ENCODE results near the gene SPN.
A peak's percentile ranks its signal among the peaks of the same experiment; 100 is the strongest.
"Not testable (repeated sequence)": the region's sequence is repeated elsewhere in the genome, so short reads cannot be mapped to it uniquely, and the experiment has no call there.

SPN gene

DNA sequence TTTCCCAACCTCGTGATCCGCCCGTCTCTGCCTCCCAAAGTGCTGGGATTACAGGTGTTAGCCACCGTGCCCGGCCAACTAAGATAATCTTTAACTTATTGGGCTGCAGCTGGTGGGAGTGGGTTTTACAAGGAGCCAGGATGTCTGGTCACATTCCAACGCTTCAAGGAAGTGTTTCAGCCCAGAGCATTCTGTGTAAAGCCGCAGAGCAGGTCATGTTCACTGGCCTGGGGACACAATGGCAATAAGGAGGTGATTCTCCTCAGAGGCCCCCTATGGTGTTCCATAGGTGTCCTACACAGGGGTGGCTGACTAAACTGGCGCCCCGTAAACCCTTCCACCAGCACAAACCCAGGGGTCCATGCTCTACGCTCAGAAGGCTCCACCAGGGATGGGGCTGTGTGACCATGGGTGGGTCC is 17.1 kb downstream of the SPN start:
- no peak for DNase-seq (ENCODE audit: extremely low read depth, low read depth)
- peak overlapping the region; percentile 46 for H3K4me3 ChIP-seq (replicated peaks; ENCODE audit: low read depth, low read length)
- TF ChIP-seq, protein P1, sequence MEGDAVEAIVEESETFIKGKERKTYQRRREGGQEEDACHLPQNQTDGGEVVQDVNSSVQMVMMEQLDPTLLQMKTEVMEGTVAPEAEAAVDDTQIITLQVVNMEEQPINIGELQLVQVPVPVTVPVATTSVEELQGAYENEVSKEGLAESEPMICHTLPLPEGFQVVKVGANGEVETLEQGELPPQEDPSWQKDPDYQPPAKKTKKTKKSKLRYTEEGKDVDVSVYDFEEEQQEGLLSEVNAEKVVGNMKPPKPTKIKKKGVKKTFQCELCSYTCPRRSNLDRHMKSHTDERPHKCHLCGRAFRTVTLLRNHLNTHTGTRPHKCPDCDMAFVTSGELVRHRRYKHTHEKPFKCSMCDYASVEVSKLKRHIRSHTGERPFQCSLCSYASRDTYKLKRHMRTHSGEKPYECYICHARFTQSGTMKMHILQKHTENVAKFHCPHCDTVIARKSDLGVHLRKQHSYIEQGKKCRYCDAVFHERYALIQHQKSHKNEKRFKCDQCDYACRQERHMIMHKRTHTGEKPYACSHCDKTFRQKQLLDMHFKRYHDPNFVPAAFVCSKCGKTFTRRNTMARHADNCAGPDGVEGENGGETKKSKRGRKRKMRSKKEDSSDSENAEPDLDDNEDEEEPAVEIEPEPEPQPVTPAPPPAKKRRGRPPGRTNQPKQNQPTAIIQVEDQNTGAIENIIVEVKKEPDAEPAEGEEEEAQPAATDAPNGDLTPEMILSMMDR (IDR thresholded peaks at IDR 0.05; ENCODE audit: low read depth, low read length, missing control alignments), result no peak

DNA sequence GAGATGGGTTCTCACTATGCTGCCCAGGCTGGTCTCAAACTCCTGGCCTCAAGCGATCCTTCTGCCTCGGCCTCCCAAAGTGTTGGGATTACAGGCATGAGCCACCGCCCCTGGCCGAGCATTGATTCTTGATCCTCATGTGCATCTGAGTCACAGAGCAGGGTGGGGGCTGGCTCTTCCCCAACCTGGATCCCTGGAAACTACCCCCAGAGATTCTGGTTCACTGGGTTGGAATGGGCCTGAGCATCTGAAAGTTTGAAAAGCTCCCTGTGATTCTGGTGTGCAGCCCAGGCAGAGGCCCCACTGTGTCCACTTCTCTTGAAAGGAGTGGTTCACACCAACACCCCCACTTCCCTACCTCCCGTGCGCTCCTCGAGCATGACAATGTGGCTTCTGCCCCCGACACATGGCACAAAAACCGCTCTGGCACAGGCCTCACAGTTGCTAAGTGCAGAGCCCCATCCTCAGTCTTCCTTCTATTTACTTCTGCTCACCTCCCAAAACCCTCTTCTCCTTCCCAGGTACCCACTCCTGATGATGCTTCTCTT is 20.6 kb downstream of the SPN start:
- no peak overlapping the region for H3K4me3 ChIP-seq (replicated peaks; ENCODE audit: low read depth, low read length)
- TF ChIP-seq, protein P1 (IDR thresholded peaks at IDR 0.05; ENCODE audit: low read depth, low read length, missing control alignments), result no peak
- no peak for DNase-seq (ENCODE audit: extremely low read depth, low read depth)

DNA sequence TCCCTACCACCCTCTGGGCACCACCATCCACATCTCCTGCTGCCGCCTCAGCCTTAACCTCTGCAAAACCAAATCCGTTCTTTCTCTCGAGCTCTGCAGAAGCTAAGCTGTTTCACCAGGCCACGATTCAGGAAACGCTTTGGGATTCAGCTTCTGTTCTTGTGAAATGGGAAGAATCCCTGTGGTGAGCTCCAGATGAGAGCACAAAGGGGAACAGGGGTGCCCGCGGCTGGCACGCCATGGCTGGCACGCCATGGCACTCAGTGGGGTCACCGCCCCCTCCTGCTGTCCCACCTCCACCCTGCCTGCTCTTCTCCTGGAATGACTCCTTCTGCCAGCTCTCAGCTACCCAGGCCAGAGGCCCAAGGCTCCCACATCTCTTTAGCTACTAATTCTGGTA is 21.6 kb downstream of the SPN start:
- TF ChIP-seq, protein P1 (IDR thresholded peaks at IDR 0.05; ENCODE audit: low read depth, low read length, missing control alignments), result no peak
- no peak for DNase-seq (ENCODE audit: extremely low read depth, low read depth)
- H3K4me3 ChIP-seq (replicated peaks; ENCODE audit: low read depth, low read length), result no peak overlapping the region

DNA sequence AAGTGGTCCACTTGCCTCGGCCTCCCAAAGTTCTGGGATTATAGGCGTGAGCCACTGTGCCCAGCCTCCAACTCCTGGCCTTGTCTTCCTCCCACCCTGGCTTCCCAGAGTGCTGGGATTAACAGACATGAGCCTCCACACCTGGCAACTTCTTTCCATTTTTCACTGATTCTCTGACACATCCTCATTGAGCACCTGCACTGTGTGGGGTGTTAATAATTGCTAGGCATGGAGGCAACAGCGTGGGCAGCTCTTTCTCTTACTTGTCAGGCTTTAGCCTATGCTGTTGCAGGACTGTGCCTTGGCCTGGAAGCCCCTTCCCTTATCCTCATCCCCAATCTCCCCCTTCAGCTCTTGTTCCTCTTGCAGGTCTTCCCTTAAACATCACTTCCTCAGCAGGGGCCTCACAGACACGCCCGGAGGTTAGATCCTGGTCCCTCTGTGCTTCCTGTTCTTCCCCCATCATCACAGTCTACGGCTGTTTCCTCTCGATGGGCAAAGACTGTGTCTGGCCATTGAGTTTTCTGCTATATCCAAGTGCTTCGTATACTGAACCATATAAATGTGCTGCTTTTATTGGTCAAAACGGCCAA is 23.8 kb downstream of the SPN start:
- no peak overlapping the region for H3K4me3 ChIP-seq (replicated peaks; ENCODE audit: low read depth, low read length)
- TF ChIP-seq, protein P1 (IDR thresholded peaks at IDR 0.05; ENCODE audit: low read depth, low read length, missing control alignments), result no peak
- no peak for DNase-seq (ENCODE audit: extremely low read depth, low read depth)

DNA sequence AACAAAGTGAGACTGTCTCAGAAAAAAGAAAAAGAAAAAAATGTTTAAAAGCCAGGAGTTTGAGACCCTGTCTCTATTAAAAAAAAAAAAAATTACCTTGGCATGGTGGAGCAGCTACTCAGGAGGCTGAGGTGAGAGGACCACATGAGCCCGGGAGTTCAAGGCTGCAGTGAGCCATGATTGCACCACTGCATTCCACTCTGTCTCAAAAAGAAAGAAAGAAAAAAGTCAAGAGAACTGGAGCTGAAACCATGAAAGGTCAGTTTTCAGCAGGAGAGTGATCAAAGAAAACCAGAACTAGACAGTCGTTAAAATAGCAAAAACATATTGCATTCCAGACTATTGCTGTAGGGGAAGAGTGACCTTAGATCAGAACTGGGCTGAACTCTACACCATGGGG is 24.7 kb downstream of the SPN start:
- TF ChIP-seq, protein P1 (IDR thresholded peaks at IDR 0.05; ENCODE audit: low read depth, low read length, missing control alignments), result no peak

DNA sequence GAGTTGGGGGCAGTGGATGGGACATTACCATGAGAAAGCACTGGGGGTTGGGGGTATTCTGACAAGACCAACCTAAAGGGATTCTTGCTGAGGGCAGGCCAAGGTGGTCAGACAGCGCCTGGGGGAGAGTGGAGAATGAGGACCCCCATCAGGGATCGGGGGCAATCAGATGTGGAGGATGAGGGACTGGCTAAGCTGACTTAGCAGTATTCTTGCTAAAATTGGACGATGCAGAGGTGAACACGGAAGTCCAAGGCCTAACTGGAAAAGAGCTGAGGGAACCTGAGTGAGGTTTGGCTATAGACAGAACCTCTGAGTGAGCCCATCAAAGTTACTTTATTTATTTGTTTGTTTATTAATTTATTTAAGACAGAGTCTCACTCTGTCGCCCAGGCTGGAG is 25.1 kb downstream of the SPN start:
- TF ChIP-seq, protein P1 (IDR thresholded peaks at IDR 0.05; ENCODE audit: low read depth, low read length, missing control alignments), result no peak
- DNase-seq (ENCODE audit: extremely low read depth, low read depth), result no peak
- no peak overlapping the region for H3K4me3 ChIP-seq (replicated peaks; ENCODE audit: low read depth, low read length)

More for the DNA sequence above, 24.7 kb downstream of the SPN start:
- no peak for DNase-seq (ENCODE audit: extremely low read depth, low read depth)
- H3K4me3 ChIP-seq (replicated peaks; ENCODE audit: low read depth, low read length), result no peak overlapping the region

DNA sequence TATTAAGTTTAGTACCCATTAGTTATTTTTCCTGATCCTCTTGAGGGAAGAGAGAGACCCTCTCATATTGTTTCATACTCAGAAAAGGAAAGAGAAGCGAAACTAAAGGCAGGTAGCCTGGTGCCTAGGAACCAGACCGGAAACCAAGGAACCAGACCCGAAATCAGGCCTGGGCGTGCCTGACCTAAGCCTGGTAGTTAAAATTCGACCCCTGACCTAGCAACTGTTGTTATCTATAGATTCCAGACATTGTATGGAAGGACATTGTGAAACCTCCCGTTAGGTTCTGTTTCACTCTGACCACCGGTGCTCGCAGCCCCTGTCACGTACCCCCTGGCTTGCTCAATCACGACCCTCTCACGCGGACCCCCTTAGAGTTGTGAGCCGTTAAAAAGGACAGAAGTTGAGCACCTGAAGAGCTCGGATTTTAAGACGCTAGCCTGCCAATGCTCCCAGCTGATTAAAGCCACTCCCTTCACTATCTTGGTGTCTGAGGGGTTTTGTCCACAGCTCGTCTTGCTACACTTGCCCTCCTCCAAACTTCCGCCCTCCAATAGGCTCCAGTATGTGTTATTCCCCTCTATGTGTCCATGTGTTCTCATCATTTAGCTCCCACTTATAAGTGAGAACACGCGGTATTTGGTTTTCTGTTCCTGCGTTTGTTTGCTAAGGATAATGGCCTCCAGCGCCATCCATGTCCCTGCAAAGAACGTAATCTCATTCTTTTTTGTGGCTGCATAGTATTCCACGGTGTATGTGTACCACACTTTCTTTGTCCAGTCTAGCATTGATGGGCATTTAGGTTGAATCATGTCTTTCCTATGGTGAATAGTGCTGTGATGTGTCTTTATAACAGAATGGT is 26.7 kb downstream of the SPN start:
- not testable (repeated sequence) for DNase-seq (ENCODE audit: extremely low read depth, low read depth); H3K4me3 ChIP-seq (replicated peaks; ENCODE audit: low read depth, low read length)

DNA sequence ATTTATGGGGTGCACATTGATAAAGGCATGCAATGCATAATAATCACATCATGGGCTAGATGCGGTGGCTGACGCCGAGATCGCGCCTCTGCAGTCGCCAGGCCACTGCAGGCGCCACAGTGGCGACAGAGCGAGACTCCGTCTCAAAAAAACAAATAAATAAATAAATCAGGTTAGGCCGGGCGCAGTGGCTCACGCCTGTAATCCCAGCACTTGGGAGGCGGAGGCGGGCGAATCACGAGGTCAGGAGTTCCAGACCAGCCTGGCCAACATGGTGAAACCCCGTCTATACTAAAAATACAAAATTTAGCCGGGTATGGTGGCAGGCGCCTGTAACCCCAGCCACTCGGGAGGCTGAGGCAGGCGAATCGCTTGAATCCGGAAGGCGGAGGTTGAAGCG is 29.6 kb downstream of the SPN start:
- DNase-seq (ENCODE audit: extremely low read depth, low read depth); H3K4me3 ChIP-seq (replicated peaks; ENCODE audit: low read depth, low read length): not testable (repeated sequence)
